Measurements from ENCODE around the gene PRLR. TPM values are rescaled to one million over a fixed set of nuclear protein-coding genes. Genes with fewer than 3 reads are reported as not detected.

The PRLR gene
- total and polyA plus RNA-seq, 10 donors, result 0.02 to 0.82 (median 0.26) TPM

- H3K27ac ChIP-seq, result no peak overlapping the region
- DNase-seq, result no peak
- H3K27me3 ChIP-seq (replicated peaks in 1 of 7), result no peaks in the 10 kb centered on the region
- intact Hi-C loops (cut with DNase I; ENCODE audit: low total_unique reads), result no loop called here
- WGBS, 5 donors, result 65 to 89% (median 83%) methylated on average over 4 of the region's 4 CpGs
- no peak overlapping the region for H3K4me3 ChIP-seq
- TF ChIP-seq POLR2AphosphoS5 (IDR thresholded peaks at IDR 0.05), result no peak
- no peak for TF ChIP-seq CTCF (IDR thresholded peaks at IDR 0.05 in 8 of 11, conservative IDR thresholded peaks at IDR 0.05 in 3 of 11)
- TF ChIP-seq POLR2A (IDR thresholded peaks at IDR 0.05), result no peak
- H3K4me1 ChIP-seq, result no peaks in the 10 kb centered on the region
- peaks cover 0 to 26% (median 20%) of the 10 kb centered on the region in 8 donors for H3K9me3 ChIP-seq
- no peaks in the 10 kb centered on the region for H3K36me3 ChIP-seq
Measured at GRCh38 chr5:35164860-35165542, 65.3 kb downstream of the PRLR start.

GRCh38 chr5:35163710-35164033 is 66.6 kb downstream of the PRLR start:
- no peak for DNase-seq
- no peak overlapping the region for H3K27ac ChIP-seq
- no peaks in the 10 kb centered on the region for H3K4me1 ChIP-seq
- no peaks in the 10 kb centered on the region for H3K36me3 ChIP-seq
- no peaks in the 10 kb centered on the region for H3K27me3 ChIP-seq (replicated peaks in 1 of 7)
- intact Hi-C loops (cut with DNase I; ENCODE audit: low total_unique reads), result no loop called here
- TF ChIP-seq POLR2AphosphoS5 (IDR thresholded peaks at IDR 0.05), result no peak
- no peak for TF ChIP-seq CTCF (IDR thresholded peaks at IDR 0.05 in 8 of 11, conservative IDR thresholded peaks at IDR 0.05 in 3 of 11)
- no peak for TF ChIP-seq POLR2A (IDR thresholded peaks at IDR 0.05)
- peaks cover 0 to 19% (median 17%) of the 10 kb centered on the region in 8 donors for H3K9me3 ChIP-seq
- no peak overlapping the region for H3K4me3 ChIP-seq

GRCh38 chr5:35162848-35163709 is 67.2 kb downstream of the PRLR start:
- no peaks in the 10 kb centered on the region for H3K4me1 ChIP-seq
- intact Hi-C loops (cut with DNase I; ENCODE audit: low total_unique reads), result no loop called here
- no peak overlapping the region for H3K4me3 ChIP-seq
- peaks cover 0 to 13% (median 11%) of the 10 kb centered on the region in 8 donors for H3K9me3 ChIP-seq
- TF ChIP-seq CTCF (IDR thresholded peaks at IDR 0.05 in 8 of 11, conservative IDR thresholded peaks at IDR 0.05 in 3 of 11), result no peak
- TF ChIP-seq POLR2A (IDR thresholded peaks at IDR 0.05), result no peak
- TF ChIP-seq POLR2AphosphoS5 (IDR thresholded peaks at IDR 0.05), result no peak
- H3K27ac ChIP-seq, result no peak overlapping the region
- no peak for DNase-seq
- no peaks in the 10 kb centered on the region for H3K36me3 ChIP-seq
- H3K27me3 ChIP-seq (replicated peaks in 1 of 7), result no peaks in the 10 kb centered on the region
- WGBS, 5 donors, result 82 to 89% (median 85%) methylated on average over 11 of the region's 11 CpGs

- H3K9me3 ChIP-seq, result peaks cover 0 to under 1% (median 0%) of the 10 kb centered on the region in 8 donors
- no peak for DNase-seq
- no peaks in the 10 kb centered on the region for H3K27me3 ChIP-seq (replicated peaks in 1 of 7)
- 77 to 88% (median 79%) methylated on average over 7 of the region's 7 CpGs for WGBS, 5 donors
- no peak overlapping the region for H3K4me3 ChIP-seq
- no peak overlapping the region for H3K27ac ChIP-seq
- H3K36me3 ChIP-seq, result no peaks in the 10 kb centered on the region
- no peaks in the 10 kb centered on the region for H3K4me1 ChIP-seq
- TF ChIP-seq CTCF (IDR thresholded peaks at IDR 0.05 in 8 of 11, conservative IDR thresholded peaks at IDR 0.05 in 3 of 11) (no peak), POLR2AphosphoS5 (IDR thresholded peaks at IDR 0.05) (no peak)
- intact Hi-C loops (cut with DNase I; ENCODE audit: low total_unique reads), result no loop called here
Measured at GRCh38 chr5:35161652-35162273, 68.5 kb downstream of the PRLR start.
